Right kidney (tissue), 1 donor: ENCODE results near the gene BUD23.
A peak's percentile ranks its signal among the peaks of the same experiment; 100 is the strongest.
"Not testable (repeated sequence)": the region's sequence is repeated elsewhere in the genome, so short reads cannot be mapped to it uniquely, and the experiment has no call there.

Experiments
- DNase-seq: peaks from one replicate; pipeline ENCODE4 v3.0.0-alpha.2; 2016

Gene BUD23

DNA sequence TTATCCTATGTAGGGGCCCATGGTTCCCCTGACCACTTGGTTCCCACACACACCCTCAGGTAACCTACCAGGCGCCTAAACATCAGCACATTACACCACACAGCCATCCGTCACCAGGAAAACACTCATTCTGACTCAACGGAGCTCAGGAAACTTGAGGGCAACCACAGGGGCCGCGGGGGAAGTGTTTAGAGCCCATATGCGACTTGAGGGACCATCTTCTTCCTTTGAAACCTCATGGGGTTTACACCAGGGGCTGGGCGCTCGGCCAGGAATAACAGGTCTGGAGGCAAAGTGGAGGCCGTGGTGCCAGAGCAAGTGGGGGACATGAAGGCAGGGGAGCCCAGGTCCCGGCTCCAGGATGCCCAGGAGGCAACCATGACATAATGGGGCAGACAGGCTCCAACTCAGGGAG lies 34.6 kb downstream of the BUD23 start:
- DNase-seq: no peak

DNA sequence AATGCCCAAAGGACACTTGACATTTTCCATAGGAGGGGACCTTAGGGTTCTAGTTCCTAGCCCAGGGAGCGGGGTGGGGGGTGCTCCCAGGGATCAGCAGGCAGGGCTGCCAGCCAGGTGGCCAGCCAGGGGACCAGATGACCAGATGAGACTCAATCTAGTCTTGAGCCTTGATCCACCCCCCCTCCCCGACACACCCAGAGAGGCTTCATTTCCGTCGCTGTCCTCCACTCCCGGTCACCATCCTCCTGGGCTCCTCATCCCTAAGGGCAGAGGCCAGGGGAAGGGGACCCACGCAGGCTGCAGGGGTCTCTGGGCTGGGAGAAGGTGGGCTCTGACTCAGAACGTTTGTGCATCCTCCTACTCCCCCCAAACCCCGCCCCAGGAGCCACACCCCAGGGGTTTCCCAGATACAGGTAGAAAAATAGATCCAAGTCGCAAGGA lies 35.1 kb downstream of the BUD23 start:
- DNase-seq: no peak

DNA sequence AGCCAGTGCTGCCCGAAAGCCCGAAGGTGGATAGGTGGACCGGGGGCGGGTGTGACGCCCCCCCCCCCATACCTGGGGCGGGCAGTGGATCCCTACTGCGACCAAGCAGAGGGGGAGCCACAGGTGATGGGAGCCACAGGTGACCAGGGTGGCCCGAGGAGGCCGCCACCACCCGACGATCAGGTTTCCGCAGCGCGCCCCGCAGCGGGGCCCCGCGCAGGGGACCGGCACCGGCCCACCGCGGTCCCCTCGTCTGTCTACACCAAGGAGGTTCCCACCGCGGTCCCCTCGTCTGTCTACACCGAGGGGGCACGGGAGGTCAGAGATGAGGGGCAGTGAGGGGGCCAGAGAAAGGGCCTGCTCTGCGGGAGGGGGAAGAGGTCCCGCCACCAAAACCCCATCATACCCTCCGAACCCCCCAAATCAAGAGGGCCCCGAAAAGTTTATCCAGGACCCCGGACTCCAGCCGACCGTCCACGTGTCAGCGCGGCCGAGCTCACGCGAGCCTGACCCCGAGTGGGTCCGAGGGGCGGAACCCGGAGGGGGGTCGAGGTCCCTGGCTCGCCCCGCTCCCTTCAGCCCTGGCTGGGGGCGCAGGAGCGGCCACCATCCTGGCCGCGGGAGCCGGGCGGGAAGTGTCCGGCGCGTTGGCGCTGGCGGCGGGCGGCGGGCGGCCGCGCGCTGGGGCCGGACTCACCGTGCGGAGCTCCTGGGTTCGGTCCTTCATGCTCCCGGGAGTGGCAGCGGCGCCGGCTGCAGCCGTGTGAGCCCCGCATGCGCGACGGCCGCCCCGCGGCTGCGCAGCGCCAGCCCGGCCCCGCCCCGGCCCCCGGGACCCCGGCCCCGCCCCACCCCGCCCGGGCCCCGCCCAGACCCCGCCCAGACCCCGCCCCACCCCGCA lies 35.8 kb downstream of the BUD23 start, which contains the start of gene STX1A:
STX1A (minus strand) TSS at position 765 of the 901 bp plus-strand sequence; CDS start at position 727, 38 bp downstream.
- no peak for DNase-seq

DNA sequence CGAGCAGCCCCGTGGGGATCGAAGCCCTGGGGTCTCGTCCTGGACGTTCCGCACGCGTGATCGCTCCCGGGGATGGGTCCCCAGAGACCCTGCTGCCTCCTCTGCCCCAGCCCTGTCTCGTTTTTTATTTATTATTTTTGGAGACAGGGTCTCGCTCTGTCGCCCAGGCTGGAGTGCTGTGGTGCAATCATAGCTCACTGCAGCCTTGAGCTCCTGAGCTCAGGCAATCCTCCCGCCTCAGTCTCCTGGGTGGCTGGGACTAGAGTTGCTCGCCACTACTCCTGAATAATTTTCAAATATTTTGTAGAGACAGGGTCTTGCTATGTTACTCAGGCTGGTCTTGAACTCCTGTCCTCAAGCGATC lies 36.4 kb downstream of the BUD23 start:
- DNase-seq: peak; percentile 64

DNA sequence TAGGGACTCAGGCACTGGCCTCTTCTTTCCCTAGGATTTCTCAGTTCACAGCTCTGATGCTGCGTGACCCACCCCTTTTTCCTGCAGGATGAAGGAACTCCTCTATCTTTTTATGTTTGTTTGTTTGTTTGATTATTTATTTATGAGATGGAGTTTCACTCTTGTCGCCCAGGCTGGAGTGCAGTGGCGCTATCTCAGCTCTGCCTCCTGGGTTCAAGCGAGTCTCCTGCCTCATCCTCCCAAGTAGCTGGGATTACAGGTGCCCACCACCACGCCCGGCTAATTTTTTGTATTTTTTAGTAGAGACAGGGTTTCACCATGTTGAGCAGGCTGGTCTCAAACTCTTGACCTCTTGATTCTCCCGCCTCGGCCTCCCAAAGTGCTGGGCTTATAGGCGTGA lies 37.0 kb downstream of the BUD23 start:
- DNase-seq: not testable (repeated sequence)

DNA sequence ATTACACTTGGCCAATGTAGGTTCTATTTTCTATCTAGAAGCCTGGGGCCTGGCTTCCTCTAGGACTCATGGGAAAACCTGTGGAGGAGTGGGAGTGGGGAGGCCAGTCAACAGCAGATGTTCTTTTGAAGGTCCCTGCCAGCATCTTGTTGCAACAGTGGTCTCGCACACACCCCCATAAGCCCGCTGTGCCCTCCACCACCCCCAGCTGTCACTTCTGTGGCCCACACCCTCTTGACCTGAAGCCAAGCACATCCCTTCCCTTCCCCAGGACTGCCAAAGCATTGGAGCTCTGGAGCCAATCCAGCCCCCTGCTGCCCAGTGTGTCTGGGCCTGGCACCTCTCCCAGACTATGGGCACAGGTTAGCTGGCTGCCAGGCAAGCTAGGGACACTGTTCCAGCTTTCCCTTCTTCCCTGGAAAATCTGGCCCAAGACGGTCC lies 38.0 kb downstream of the BUD23 start:
- DNase-seq: no peak

DNA sequence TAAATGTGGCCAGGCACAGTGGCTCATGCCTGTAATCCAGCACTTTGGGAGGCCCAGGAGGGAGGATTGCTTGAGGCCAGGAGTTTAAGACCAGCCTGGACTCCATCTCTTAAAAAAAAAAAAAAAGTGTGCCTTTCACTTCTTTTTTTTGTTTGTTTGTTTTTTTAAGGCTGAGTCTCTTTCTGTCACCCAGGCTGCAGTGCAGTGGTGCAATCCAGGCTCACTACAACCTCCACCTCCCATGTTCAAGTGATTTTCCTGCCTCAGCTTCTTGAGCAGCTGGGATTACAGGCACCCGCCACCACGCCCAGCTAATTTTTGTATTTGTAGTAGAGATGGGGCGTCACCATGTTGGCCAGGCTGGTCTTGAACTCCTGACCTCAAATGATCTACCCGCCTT lies 38.8 kb downstream of the BUD23 start:
- DNase-seq: not testable (repeated sequence)

DNA sequence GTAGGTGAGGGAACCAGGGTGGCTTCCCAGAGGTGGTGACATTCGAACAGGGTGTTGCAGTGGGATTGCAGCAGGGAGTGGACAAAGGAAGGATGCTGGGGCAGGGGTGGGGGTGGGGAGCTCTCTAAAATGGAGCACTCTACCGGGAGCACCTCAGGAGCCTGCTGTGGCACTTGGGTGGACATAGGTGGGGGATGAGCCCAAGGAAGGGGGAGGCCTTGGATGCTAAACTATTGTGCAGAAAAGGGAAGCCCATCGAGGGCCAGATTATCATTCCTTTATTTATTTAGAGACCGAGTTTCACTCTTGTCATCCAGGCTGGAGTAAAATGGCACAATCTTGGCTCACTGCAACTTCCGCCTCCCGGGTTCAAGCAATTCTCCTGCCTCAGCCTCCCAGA lies 39.4 kb downstream of the BUD23 start:
- DNase-seq: no peak

DNA sequence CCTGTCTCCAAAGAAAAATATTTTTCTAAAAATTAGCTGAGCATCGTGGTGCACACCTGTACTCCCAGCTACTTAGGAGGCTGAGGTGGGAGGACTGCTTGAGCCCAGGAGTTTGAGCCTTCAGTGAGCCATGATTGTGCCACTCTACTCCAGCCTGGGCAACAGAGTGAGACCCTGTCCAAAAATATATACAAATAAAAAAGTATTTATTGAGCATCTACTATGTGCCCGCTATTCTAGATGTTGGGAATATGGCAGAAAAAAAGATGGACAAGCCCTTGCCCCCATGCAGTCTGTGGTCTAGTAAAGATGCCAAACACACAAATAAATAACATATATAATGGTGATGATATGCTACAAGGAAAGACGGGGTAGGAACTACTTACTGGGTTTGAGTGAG lies 40.4 kb downstream of the BUD23 start:
- no peak for DNase-seq

DNA sequence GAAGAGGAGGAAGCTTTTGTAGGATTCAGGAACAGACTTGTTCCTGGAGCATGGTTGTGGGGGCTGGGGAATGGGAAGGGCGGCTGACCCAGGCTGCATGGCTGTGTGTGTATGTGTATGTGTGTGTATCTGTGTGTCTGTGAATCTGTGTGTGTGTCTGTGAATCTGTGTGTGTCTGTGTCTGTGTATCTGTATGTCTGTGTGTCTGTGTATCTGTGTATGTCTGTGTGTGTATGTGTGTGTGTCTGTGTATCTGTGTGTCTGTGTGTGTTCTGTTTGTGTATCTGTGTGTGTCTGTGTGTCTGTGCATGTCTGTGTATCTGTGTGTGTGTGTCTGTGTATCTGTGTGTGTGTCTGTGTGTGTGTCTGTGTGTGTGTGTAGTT lies 42.7 kb downstream of the BUD23 start:
- no peak for DNase-seq

DNA sequence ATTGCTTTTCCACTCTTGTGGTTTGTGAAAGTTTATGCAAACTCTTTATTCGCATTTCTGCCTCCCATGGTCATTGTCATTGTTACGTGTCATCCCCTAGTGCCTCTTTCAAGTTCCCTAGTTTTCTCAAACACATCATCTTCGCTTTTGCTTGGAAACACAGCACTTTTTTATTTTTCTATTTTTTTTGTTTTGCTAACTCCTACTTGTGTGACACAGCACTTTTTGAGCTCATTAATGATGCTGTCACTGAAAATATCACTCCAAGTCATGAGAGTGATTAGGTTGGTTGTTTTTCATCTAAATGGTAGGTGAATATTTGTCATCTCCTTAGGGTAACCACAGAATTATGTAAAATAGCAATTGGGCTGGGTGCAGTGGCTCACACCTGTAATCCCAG lies 44.6 kb downstream of the BUD23 start:
- no peak for DNase-seq

DNA sequence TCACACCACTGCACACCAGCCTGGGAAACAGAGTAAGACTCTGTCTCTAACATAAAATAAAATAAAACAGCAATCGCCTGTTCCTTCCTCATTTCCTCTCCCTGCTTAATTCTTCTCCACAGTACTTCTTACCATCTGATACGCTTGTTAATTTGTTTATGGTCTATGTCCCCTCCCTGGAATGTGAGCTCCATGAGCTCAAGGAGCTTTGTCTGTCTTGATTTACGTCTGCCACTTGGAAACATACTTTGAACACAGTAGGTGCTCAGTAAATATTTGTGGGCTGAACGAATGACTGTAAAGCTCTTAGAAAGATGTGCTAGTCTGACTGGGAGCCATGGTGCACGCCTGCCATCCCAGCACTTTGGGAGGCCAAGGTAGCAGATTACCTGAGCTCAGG lies 45.2 kb downstream of the BUD23 start:
- DNase-seq: no peak

DNA sequence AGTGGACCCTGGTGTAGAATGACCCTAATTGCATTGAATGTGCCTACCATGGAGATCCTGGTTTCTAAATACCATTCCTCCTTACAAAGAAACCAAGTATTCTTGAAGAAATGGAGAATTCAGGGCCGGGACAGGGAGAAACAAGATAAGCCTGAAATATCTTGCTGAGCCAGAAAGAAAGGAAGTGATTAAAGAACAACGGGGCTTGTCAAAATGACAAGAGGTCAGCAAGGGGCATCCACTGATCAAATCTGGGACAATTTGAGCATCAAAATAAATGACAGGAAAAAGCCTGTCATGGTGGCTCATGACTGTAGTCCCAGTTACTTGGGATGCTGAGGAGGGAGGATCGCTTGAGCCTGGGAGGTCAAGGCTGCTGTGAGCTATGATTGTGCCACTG lies 47.1 kb downstream of the BUD23 start:
- DNase-seq: no peak

DNA sequence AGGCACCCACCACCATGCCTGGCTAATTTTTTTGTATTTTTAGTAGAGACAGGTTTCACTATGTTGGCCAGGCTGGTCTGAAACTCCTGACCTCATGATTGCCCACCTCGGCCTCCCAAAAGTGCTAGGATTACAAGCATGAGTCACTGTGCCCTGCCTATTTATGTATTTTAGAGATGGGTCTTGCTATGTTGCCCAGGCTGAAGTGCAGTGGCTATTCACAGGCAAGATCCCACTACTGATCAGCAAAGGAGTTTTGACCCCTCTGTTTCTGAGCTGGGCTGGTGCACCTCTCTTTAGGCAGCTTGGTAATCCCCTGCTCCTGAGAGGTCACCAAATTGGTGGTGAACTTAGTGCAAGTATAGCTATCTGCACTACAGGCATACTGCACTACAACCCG lies 49.0 kb downstream of the BUD23 start:
- no peak for DNase-seq

DNA sequence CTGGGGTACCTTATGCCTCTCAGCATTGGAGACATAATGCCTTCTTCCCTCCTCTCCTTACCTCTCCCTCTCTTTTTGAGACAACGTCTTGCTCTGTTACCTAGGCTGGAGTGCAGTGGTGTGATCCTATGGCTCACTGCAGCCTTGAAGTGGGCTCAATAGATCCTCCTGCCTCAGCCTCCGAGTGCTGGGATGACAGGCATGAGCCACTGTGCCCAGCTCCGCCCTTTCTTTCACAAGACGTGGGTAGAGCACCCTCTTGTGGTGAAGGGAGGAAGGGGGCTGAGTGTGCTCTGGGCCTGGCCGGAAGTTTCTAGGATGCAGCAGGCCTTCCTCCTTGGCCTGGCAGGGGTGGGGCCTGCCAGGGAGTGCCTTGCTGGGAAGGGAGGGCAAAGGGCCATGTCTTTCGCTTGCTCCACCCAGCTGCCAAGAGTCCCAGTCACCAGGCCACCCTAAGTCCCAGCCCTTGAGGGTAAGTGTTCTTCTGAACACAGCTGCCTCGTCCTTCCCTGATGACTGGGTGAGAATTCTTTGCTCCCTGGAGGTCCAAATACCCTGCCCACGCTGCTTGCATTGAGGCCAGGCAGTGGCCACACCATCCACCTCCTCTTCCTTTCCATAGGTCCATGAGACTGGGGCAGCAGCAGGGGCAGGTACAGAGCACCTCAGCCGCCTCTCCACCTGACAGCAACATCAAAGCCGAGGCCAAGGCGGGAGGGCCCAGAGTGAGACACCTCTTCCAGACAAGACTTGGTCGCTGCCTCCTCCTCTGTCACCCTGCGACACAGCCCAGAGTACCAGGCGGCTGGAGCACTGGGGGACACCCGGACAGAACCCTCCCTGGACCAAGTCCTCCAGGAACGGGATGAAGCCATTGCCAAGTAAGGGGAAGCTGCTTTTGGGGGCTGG lies 51.5 kb downstream of the BUD23 start:
- no peak for DNase-seq

DNA sequence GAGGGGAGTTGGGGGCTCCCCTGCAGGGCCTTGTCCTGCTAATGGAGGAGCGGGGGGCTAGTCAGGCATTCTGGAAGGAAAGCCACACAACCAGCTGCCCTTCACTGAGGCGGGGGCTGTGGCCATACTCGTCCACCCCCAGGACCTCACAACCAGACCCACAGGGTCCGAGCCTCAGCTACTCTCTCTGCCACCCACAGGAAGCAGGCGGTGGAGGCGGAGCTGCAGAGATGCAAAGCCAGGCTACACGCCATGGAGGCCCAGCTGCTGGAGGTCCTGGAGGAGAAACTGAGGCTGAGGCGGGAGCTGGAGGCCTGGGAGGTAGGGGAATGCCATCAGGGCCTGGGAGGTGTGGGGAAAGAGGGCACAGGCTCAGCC lies 52.1 kb downstream of the BUD23 start:
- no peak for DNase-seq

DNA sequence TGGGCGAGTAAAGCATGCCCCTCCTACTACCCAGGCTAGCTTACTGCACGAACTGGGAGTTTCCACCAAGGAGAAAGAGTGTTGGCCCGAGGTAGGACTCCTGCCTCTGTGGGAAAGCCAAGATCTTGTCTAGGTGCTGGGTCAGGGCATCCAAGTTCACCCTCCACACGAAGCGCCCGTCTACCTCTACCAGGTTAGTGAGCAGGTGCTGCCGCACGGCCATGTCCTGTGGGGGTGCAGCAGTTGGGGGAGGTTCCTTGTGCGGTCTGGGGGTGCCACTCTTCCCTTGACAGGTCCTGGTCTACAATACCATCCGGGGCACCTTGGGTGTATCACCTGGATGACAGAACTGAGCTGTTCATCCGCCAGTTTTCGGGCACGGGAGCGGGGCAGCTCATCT lies 53.5 kb downstream of the BUD23 start:
- no peak for DNase-seq

DNA sequence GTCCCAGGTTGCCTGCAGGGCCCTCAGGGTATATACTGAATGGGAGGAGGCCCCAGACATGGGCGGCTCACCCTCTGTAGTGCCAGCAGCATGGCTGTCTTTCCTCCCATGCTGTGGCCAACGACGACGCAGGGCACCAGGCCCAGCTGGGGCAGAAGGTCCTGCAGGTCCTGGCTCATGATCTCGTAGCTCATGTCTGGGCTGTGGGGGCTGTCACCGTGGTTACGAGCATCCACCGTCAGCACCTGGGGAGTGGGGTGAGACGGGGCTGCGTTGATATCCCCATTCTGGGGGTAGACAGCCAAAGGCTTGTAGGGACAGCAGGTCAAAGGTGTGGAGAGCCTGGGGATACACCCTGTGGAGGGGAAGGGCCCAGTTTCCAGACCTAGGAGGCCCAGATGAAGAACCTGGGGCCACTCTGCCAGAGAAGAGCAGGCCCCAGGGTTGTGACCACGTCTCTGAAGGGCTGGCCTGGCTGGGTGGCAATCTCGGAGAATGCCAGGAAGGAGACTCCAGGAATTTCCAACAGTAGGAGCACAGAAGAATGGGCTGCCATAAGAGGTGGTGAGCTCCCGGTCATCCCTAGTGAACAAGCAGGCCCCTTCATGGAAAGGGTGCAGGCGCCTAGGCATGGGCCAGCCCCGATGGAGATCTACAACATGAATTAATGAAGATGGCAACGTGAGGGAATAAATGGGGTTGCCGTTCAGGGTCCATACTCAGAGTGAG lies 54.3 kb downstream of the BUD23 start:
- DNase-seq: no peak

DNA sequence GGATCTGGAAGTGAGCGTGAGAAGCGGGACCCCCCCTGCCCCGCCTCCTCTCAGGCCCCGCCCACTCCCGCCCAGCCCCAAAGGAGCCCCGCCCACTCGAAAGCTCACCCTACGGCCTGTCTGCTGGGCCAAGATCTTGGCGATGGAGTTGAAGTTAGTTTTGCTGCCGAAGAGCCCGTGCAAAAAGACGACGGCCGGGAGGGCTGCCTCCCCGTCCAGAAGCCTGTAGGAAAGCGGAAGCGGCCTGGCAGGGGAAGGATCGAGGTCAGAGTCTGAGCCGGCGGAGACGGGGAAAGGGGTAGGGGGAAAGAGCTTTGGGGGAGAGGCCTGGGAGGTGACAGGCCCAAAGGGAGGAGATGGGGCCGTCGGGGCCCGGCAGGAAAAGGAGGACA lies 54.8 kb downstream of the BUD23 start:
- no peak for DNase-seq

DNA sequence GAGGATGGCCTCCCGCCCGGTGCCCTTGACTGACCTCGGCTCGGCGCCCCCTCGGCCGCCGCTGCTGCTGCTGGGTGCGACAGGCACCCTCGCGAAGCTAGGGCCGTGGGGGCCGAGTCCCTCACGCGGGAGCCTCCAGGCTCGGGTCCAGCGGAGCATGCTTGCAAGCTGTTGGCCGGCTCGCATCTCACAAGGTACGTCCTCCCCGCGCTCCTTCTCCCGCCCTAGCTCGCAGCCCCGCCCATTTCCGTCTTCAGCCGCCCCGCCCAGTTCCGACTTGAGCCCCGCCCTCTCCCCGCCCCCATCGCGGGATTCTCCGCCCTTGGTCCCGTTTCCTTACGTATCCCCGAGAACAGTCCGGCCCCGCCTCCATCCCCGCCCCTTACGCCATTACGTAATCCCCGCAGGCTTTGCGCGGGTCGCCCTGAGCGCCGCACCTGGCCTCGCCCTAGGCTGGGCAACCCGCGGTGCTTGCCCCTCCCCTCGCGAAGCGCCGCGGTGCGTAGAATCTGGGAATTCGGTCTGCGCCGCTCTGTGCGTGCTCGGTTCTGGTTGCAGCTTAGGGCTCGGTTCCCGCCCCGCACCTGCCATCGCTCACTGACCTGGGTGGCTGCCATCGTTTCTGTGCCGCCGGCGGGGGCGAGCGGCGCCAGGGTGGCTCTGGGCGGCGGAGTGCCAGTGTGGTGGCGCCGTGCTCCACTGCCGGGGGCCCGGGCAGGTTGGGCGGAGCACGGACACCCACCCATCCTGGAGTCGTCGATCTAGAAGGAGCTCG lies 55.4 kb downstream of the BUD23 start, which contains the start of gene ABHD11:
ABHD11 (minus strand) TSS at position 191 of the 775 bp plus-strand sequence; CDS start at position 159, 32 bp downstream.
- peak; percentile 96 for DNase-seq

DNA sequence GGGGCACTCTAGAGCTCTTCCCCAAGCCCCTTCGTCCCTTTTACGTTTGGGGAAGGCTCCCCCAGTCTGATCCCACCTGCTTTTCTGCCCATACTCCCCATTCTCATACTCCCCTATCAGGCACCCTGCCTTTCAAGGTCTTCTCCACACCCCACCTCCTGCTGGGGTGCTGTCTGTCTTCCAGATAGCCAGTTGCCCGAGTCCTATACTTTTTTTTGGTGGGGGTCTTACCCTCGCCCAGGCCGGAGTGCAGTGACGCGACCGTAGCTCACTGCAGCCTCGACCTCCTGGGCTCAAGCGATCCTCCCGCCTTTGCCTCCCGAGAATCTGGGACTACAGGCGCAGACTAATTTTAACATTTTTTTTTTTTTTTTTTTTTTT lies 56.0 kb downstream of the BUD23 start:
- DNase-seq: no peak

DNA sequence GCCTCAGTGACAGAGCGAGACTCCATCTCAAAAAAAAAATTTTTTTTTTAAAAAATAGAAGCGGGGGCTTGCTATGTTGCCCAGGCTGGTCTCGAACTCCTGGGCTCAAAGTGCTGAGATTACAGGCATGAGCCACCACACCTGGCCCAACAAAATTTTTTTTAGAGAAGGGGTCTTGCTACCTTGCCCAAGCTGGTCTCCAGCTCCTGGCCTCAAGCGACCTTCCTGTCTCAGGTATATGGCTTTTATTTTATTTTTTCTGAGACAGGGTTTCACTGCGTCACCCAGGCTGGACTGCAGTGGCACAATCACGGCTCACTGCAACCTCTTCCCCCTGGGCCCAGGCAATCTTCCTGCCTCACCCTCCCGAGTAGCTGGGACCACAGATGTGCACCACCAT lies 56.8 kb downstream of the BUD23 start:
- no peak for DNase-seq
